SW480 (cell line): ENCODE data around the gene MSN.

Source experiments
- DNase-seq: peaks from one replicate; pipeline ENCODE4 v3.0.0-alpha.2; 2016; ENCODE audit warnings: low spot score

The MSN gene

GRCh38 chrX:65673857-65674203 is 6.4 kb downstream of the MSN start:
- no peak for DNase-seq

- DNase-seq, result no peak
Observed at GRCh38 chrX:65674204-65674893, 6.9 kb downstream of the MSN start.

GRCh38 chrX:65677954-65678469 is 10.6 kb downstream of the MSN start:
- DNase-seq, result no peak

- no peak for DNase-seq
Observed at GRCh38 chrX:65679071-65679540, 11.7 kb downstream of the MSN start.

- DNase-seq, result no peak
Observed at GRCh38 chrX:65681810-65682209, 14.4 kb downstream of the MSN start.

GRCh38 chrX:65685112-65685511 is 17.7 kb downstream of the MSN start:
- no peak for DNase-seq

GRCh38 chrX:65686236-65686635 is 18.8 kb downstream of the MSN start:
- no peak for DNase-seq

GRCh38 chrX:65687367-65687766 is 19.9 kb downstream of the MSN start:
- no peak for DNase-seq

GRCh38 chrX:65688403-65688871 is 21.0 kb downstream of the MSN start:
- no peak for DNase-seq

GRCh38 chrX:65689377-65689776 is 21.9 kb downstream of the MSN start:
- peak; percentile 54 for DNase-seq

- DNase-seq, result no peak
Observed at GRCh38 chrX:65690057-65690855, 22.8 kb downstream of the MSN start.

GRCh38 chrX:65695849-65696449 is 28.5 kb downstream of the MSN start:
- no peak for DNase-seq

GRCh38 chrX:65696613-65697012 is 29.2 kb downstream of the MSN start:
- DNase-seq, result no peak

GRCh38 chrX:65697211-65697641 is 29.8 kb downstream of the MSN start:
- DNase-seq, result no peak

GRCh38 chrX:65697915-65698796 is 30.7 kb downstream of the MSN start:
- peak; percentile 41 for DNase-seq

- no peak for DNase-seq
Observed at GRCh38 chrX:65702956-65703355, 35.5 kb downstream of the MSN start.

GRCh38 chrX:65705439-65705838 is 38.0 kb downstream of the MSN start:
- no peak for DNase-seq

- peak; percentile 72 for DNase-seq
Observed at GRCh38 chrX:65706041-65706828, 38.8 kb downstream of the MSN start.

- DNase-seq, result peak; percentile 59
Observed at GRCh38 chrX:65707151-65707550, 39.7 kb downstream of the MSN start.

- no peak for DNase-seq
Observed at GRCh38 chrX:65712005-65712806, 44.8 kb downstream of the MSN start.
